Stimulated activated CD4-positive, alpha-beta T cell treated with anti-CD3 and anti-CD28 coated beads, TNF-alpha, amount 100 ng/mL, for 4 hours (primary cell): ENCODE data around the gene KIF26A.

Experiments used
- DNase-seq, 3 experiments: peaks; one replicate each; pipeline ENCODE4 v3.0.0-alpha.2; 2020; ENCODE audit warnings: low read depth in 3 of 3

The KIF26A gene

DNA sequence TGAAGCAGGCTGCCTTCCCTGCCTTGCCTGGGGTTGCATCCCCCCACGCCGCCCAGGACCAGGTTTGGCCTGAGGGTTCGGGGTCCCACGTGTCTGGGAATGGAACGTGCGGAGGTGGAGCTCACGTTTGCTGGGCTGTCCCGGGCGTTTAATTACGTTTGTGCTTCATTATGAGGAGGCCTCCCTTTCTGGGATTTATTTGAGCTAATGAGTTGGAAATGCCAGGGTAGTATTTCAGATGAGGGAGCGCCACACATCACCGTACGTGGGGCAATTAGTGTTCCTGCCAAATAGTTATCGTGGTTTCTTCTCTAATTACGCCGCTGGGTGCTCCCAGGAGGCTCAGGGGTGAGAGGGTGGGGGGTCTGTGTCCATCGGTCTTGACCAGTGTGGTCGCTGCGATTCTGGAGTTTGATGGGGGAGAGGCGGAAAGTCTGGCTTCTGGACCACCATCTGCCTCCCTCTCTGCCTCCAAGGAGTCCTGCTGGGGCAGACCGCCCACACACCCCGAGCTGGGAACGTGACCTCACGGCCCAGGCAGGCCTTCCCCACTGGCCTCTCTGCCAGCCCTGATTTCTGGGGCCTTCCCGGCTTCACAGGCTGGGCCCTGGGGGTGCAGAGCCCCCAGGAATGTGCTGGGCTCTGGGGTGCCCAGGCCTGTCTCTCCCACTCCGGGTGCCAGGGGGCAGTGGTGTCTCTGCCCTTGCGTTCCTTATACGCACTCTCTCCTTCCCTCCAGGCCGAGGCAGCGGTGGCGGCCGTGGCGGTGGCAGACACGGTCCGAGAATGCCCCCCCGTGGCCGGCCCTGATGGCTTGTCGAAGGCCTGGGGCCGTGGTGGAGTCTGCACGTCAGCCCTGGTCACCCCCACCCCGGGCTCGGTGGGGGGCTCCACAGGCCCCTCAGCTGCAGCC is 18.9 kb downstream of the KIF26A start:
- no peak for DNase-seq

GRCh38 chr14:104158827-104159798 is 20.7 kb downstream of the KIF26A start:
- no peak for DNase-seq

GRCh38 chr14:104159990-104160389 is 21.6 kb downstream of the KIF26A start:
- DNase-seq = no peak

- DNase-seq = no peak
Observed at GRCh38 chr14:104161602-104162367, 23.4 kb downstream of the KIF26A start.

DNA sequence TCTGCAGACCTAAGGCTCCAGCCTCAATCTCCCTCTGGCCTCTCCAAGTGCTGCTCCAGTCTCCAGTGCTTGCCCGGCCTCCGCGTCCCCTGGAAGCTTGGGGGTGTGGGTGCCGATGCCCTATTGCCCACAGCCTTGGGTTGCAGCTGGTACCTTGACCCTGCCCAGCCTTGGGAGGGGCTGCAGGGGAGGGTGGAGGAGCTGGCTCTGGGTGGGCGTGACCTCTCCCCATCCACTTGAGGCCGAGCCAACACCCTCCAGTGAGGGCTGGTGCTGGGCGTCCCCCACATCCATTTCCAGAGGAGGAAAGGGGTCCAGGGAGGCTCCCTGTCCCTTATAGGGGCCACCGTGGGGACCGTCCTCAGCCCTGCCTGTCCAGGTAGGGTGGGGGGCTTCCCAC is 24.1 kb downstream of the KIF26A start:
- DNase-seq = no peak

DNA sequence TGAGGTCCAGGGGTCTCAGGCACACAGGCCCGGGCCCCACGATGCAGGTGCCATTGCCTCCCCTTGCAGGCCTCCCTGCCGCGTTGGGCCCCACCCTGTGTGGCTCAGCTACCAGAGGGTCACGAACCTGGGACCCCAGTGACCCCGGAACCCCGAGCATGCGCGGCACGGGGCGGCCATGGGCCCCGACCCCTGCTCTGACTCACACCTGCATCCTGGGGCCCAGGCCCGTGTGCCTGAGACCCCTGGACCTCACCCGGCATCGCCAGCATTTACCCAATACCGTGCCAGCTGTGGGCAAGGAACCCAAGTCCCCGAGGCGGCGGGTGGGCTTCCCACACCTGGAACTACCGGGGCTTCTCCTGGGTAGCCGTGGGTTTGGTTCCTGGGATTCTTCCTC is 25.2 kb downstream of the KIF26A start:
- DNase-seq = no peak

- DNase-seq = no peak
Observed at GRCh38 chr14:104164041-104164440, 25.7 kb downstream of the KIF26A start.

DNA sequence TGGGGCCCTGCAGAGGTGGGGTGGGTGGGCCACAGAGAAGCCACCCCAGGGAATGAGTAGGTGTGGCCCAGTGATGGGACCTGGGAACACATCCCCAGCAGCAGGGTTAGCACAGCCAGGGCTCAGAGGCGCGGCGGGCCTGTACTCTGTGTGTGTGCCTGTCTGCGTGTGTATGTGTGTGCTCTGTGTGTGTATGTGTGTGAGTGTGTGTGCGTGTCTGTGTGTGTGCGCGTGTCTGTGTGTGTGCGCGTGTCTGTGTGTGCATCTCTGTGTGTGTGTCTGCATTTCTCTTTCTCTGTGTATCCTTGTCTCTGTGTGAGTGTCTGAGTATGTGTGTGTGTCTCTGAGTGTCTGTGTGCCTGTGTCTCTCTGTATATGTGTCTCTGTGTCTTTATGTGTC is 26.1 kb downstream of the KIF26A start:
- DNase-seq = no peak

DNA sequence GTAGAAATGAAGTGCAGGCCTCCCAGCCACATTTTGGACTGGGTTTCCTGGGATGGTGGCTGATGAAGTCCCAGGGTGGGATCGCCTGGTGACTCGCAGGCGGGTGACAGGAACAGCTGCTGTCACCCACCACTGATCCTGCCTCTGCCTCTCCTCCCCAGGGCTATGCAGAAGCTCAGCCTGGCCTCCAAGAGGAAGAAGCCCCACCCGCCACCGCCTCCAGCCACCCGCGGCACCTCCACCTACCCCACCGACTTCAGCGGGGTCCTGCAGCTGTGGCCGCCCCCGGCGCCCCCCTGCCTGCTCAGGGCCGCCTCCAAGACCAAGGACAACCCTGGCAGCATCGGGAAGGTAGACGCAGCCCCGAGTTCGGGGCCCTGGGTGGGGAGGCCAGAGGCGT is 28.3 kb downstream of the KIF26A start:
- DNase-seq = no peak

DNA sequence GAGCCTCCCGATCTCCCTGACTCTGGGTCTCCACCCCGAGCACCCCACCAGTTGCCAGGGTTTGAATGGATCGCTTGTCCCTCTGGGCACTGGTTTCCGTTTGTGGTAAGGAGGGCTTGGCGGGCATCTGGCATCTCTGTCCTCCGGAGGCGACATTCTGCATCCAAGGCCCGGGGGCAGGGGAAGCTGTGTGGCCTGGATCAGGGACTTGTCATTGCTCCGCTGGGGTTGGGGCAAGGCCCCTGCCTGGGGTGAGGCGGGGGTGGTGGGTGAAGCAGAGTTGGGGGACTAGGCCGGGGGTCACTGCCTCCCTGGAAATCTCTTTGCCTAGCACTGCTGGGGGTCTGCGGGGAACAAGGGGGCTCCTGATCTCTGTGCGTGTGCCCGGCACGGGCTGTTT is 30.2 kb downstream of the KIF26A start:
- DNase-seq = no peak

GRCh38 chr14:104169005-104169698 is 30.8 kb downstream of the KIF26A start:
- no peak for DNase-seq

GRCh38 chr14:104169699-104170479 is 31.5 kb downstream of the KIF26A start:
- no peak for DNase-seq

DNA sequence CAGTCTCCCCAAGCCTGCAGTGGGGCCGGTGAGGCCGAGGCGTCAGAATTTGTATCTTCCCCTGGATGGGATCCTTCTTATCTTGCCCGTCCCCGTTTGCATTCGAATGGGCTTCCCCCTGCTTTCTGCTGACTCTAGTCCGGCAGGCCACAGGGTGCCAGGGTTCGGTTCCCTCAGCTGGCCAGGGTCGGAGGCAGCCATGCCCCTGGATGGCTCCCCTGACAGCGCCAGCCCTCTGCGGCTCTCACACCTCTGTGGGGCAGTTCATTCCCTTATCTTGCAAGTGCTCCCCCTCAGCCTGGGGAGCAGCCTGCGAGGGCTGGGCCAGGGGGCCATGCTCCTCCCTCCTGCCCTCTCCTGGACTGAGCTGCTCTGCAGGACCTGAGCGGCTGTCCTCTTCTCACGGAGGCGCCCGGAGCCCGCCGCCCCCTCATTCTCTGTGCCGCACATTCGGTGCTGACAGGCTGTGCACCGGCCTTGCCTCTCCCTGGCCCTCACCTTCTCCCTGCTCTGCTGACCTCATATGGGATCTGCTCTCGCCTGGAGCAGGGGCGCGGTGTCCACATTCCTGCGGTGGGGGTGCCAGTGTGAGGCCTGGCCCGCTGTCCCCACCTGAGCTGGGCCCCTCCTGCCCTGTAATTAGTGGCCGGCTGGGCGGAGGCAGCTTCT is 32.8 kb downstream of the KIF26A start:
- no peak for DNase-seq

DNA sequence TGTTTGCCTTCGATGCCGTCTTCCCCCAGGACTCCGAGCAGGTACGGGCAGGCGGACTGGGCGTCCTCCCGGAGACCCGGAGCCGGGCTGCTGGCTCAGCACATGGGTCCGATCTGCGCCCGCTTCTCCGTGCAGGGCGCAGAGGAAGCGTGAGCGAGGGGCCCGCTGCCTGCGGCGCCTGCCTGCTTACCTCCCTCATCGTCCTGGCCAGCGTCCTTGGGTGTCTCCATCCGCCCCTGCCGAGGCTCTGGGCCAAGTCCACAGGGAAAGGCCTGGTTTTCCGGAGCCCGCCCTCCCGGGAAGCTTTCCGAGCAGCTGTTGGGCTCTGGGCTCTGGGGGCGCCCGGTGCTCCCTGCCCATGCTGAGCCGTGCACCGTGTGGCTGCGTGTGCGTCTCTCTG is 33.5 kb downstream of the KIF26A start:
- DNase-seq = no peak

DNA sequence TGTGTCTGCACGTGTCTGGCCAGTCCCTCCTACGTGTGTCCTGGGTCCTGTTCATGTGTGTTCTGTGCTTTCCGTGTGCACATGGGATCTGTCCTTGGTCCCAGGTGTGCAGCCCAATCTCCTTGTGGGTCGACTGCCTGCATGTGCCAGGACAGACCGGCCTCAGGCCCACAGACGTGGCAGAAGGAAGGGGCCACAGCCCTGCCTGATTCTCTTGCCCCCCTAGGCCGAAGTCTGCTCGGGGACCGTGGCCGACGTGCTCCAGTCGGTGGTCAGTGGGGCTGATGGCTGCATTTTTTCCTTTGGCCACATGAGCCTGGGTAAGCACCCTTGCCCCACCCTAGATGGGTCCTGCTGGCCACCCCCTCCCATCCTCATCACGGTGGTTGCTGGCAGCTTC is 34.0 kb downstream of the KIF26A start:
- no peak for DNase-seq

- DNase-seq = no peak
Observed at GRCh38 chr14:104172880-104173279, 34.5 kb downstream of the KIF26A start.

- no peak for DNase-seq
Observed at GRCh38 chr14:104174051-104174450, 35.7 kb downstream of the KIF26A start.

DNA sequence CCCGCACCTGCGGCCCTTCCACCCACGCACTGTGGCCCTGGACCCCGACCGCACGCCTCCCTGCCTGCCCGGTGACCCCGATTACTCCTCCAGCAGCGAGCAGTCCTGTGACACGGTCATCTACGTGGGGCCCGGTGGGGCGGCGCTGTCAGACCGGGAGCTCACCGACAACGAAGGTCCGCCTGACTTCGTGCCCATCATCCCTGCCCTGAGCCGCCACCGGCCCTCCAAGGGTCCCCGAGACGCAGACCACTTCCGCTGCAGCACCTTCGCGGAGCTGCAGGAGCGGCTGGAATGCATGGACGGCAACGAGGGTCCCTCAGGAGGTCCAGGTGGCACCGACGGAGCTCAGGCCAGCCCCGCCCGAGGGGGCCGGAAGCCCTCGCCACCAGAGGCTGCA is 36.7 kb downstream of the KIF26A start:
- no peak for DNase-seq

DNA sequence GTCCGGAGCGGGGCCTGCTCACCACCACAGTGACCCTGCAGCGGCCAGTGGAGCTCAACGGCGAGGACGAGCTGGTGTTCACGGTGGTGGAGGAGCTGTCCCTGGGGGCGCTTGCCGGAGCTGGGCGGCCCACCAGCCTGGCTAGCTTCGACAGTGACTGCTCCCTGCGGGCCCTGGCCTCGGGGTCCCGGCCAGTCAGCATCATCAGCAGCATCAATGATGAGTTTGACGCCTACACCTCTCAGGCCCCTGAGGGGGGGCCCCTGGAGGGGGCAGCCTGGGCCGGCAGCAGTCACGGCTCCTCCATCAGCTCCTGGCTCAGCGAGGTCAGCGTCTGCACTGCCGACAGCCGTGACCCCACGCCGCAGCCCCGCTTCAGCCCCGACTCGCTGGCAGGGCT is 37.4 kb downstream of the KIF26A start:
- no peak for DNase-seq

- DNase-seq = no peak
Observed at GRCh38 chr14:104176611-104177010, 38.2 kb downstream of the KIF26A start.
